ENCODE data around the gene NHEJ1.

- no peak for TF ChIP-seq EZH2 (IDR thresholded peaks at IDR 0.05; ENCODE audit: borderline replicate concordance, low read length)
- TF ChIP-seq, protein P1, sequence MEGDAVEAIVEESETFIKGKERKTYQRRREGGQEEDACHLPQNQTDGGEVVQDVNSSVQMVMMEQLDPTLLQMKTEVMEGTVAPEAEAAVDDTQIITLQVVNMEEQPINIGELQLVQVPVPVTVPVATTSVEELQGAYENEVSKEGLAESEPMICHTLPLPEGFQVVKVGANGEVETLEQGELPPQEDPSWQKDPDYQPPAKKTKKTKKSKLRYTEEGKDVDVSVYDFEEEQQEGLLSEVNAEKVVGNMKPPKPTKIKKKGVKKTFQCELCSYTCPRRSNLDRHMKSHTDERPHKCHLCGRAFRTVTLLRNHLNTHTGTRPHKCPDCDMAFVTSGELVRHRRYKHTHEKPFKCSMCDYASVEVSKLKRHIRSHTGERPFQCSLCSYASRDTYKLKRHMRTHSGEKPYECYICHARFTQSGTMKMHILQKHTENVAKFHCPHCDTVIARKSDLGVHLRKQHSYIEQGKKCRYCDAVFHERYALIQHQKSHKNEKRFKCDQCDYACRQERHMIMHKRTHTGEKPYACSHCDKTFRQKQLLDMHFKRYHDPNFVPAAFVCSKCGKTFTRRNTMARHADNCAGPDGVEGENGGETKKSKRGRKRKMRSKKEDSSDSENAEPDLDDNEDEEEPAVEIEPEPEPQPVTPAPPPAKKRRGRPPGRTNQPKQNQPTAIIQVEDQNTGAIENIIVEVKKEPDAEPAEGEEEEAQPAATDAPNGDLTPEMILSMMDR (conservative IDR thresholded peaks at IDR 0.05 in 1 of 2, IDR thresholded peaks at IDR 0.05 in 1 of 2; ENCODE audit: extremely low read depth in 1 of 2, insufficient read depth in 1 of 2, low read depth in 1 of 2, low read length in 2 of 2) = no peak
Observed at GRCh38 chr2:219062081-219062480, 98.5 kb downstream of the NHEJ1 start.
